ENCODE data around the gene UBE2QL1.

The UBE2QL1 gene

DNA sequence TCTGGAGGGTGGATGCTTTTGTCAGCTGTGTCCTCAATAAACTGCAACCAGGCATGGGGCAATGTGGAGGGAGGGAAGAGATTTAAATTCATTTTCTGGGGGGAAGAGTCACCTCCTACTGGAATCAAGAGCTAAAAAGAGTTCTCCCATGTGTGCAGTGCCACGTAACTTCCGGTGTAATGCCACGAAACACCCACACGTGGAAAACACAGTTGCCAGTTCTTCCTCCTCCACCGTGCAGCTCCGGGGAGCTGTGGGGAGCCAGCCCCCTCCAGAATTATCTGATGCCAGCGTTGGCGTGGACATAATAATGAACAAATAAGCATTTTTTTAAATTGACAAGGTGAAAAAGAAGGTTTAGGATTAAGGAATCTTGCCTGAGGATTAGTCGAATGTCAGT, 38.2 kb upstream of the UBE2QL1 start:
- FAIRE-seq (no peak), DNase-seq (ENCODE audit: insufficient read length) (no peak)
- TF ChIP-seq TAF1 (IDR thresholded peaks at IDR 0.05; ENCODE audit: borderline replicate concordance, low read depth, low read length) (no peak), POLR2A (IDR thresholded peaks at IDR 0.05; ENCODE audit: low read depth, low read length) (no peak), POLR2AphosphoS5 (IDR thresholded peaks at IDR 0.05; ENCODE audit: low read depth, low read length) (no peak)

- DNase-seq (ENCODE audit: insufficient read length) (no peak), FAIRE-seq (no peak)
- TF ChIP-seq TAF1 (IDR thresholded peaks at IDR 0.05; ENCODE audit: borderline replicate concordance, low read depth, low read length) (no peak), POLR2A (IDR thresholded peaks at IDR 0.05; ENCODE audit: low read depth, low read length) (no peak), POLR2AphosphoS5 (IDR thresholded peaks at IDR 0.05; ENCODE audit: low read depth, low read length) (no peak)
Measured at GRCh38 chr5:6411141-6411540, 37.5 kb upstream of the UBE2QL1 start.

GRCh38 chr5:6412811-6413210, 35.8 kb upstream of the UBE2QL1 start:
- DNase-seq (ENCODE audit: insufficient read length) (no peak), FAIRE-seq (no peak)
- no peak for TF ChIP-seq POLR2AphosphoS5 (IDR thresholded peaks at IDR 0.05; ENCODE audit: low read depth, low read length)
- no peak for TF ChIP-seq POLR2A (IDR thresholded peaks at IDR 0.05; ENCODE audit: low read depth, low read length)
- TF ChIP-seq TAF1 (IDR thresholded peaks at IDR 0.05; ENCODE audit: borderline replicate concordance, low read depth, low read length): no peak

DNA sequence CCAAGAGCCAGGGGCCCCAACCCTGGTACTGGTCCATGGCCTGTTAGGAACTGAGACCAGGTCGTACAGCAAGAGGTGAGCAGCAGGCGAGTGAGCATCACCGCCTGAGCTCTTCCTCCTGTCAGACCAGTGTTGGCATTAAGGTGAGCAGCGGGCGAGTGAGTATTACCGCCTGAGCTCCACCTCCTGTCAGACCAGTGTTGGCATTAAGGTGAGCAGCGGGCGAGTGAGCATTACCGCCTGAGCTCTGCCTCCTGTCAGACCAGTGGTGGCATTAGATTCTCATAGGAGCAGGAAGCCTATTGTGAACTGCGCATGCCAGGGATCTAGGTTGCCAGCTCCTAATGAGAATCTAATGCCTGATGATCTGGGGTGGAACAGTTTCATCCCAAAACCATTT, 31.0 kb upstream of the UBE2QL1 start:
- no peak for DNase-seq (ENCODE audit: insufficient read length)

GRCh38 chr5:6418679-6419276, 29.9 kb upstream of the UBE2QL1 start:
- DNase-seq (ENCODE audit: insufficient read length) (no peak), FAIRE-seq (no peak)
- TF ChIP-seq POLR2AphosphoS5 (IDR thresholded peaks at IDR 0.05; ENCODE audit: low read depth, low read length) (no peak), TAF1 (IDR thresholded peaks at IDR 0.05; ENCODE audit: borderline replicate concordance, low read depth, low read length) (no peak), POLR2A (IDR thresholded peaks at IDR 0.05; ENCODE audit: low read depth, low read length) (no peak)

More for the DNA sequence above, 31.0 kb upstream of the UBE2QL1 start:
- FAIRE-seq: no peak
- no peak for TF ChIP-seq POLR2A (IDR thresholded peaks at IDR 0.05; ENCODE audit: low read depth, low read length)

DNA sequence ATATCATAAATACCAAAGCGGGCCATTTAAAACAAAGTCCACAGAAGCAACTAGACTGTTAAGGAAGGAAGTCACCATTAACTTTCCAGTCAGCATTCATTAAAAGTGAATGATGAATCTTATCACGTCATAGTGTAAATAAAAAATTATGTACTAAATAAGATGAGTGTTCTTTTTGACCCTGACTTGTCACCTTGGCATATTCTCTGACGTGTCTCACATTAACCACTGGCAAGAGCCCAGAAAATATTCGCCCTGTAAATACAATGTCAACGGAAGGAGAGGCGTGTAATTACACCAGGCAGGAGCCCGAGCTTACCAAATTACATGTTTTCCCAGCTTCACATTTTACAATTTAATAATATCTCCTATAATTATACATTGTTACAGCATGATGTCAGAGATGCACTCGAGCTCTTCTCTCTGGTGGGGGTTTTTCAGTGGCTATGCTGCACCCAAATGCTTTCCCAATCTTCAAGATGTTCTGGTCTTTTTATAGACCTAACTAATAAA, 29.3 kb upstream of the UBE2QL1 start:
- TF ChIP-seq POLR2A (IDR thresholded peaks at IDR 0.05; ENCODE audit: low read depth, low read length) (no peak), TAF1 (IDR thresholded peaks at IDR 0.05; ENCODE audit: borderline replicate concordance, low read depth, low read length) (no peak), POLR2AphosphoS5 (IDR thresholded peaks at IDR 0.05; ENCODE audit: low read depth, low read length) (no peak)
- DNase-seq (ENCODE audit: insufficient read length) (no peak), FAIRE-seq (no peak)

DNA sequence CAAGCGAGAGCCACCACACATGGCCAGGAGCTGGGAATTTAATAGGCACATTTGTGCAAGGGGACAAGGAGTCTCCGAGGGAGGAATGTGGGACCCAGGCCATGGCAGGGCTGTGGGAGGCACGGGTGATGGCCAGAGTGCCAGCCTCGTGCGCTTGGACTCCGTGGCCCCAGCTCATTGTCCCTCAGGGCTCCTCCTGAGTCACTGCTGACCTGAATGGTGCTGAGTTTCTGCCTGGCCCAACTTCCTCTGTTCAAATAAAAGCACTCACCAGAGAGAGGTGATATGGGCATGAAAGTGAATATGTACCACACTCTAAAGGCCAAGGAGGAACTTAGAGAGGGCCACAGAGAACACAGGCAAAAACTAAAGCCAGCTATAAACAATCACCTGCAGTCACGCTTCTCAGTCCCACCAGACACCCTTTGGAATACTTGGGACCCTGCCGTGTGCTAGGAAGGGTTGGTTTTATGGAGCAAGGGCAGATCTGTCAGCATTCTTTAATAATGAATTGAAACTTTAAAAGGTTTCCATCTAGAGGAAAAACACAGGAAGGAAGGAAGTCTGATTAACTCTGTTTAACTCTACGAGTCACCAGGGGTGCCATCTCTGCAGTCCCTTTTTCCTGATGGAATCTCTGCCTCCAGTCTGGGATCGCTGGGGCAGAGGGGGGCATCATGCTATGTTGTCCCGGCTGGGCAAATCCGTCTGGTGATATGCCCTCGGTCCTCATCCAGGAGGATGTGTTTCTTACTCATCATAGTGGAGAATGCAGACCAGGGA, 25.1 kb upstream of the UBE2QL1 start:
- no peak for FAIRE-seq
- TF ChIP-seq POLR2AphosphoS5 (IDR thresholded peaks at IDR 0.05; ENCODE audit: low read depth, low read length) (no peak), TAF1 (IDR thresholded peaks at IDR 0.05; ENCODE audit: borderline replicate concordance, low read depth, low read length) (no peak), POLR2A (IDR thresholded peaks at IDR 0.05; ENCODE audit: low read depth, low read length) (no peak)
- no peak for DNase-seq (ENCODE audit: insufficient read length)

GRCh38 chr5:6424110-6424659, 24.5 kb upstream of the UBE2QL1 start:
- no peak for FAIRE-seq
- DNase-seq (ENCODE audit: insufficient read length): no peak
- TF ChIP-seq POLR2A (IDR thresholded peaks at IDR 0.05; ENCODE audit: low read depth, low read length) (no peak), TAF1 (IDR thresholded peaks at IDR 0.05; ENCODE audit: borderline replicate concordance, low read depth, low read length) (no peak), POLR2AphosphoS5 (IDR thresholded peaks at IDR 0.05; ENCODE audit: low read depth, low read length) (no peak)

- no peak for TF ChIP-seq POLR2A (IDR thresholded peaks at IDR 0.05; ENCODE audit: low read depth, low read length)
- no peak for TF ChIP-seq TAF1 (IDR thresholded peaks at IDR 0.05; ENCODE audit: borderline replicate concordance, low read depth, low read length)
- no peak for TF ChIP-seq POLR2AphosphoS5 (IDR thresholded peaks at IDR 0.05; ENCODE audit: low read depth, low read length)
- DNase-seq (ENCODE audit: insufficient read length) (no peak), FAIRE-seq (no peak)
Measured at GRCh38 chr5:6424700-6425099, 24.0 kb upstream of the UBE2QL1 start.

DNA sequence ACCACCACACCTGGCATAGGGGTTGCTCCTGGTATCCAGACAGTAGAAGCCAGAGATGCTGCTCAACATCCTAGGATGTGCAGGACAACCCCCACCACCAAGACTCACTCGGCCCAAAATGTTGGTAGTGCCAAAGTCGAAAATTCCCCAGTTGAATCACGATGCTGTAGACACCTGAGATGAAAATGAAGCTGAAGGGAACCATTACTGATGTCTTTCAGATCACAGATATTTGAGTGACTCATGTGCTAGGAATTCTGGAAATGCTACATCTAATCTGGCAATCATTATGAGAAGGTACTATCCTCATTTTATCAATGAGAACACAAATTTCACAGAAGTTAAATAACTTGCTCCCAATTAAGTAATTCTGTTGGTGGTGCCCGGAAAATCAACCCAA, 21.0 kb upstream of the UBE2QL1 start:
- no peak for DNase-seq (ENCODE audit: insufficient read length)
- TF ChIP-seq POLR2AphosphoS5 (IDR thresholded peaks at IDR 0.05; ENCODE audit: low read depth, low read length) (no peak), TAF1 (IDR thresholded peaks at IDR 0.05; ENCODE audit: borderline replicate concordance, low read depth, low read length) (no peak), POLR2A (IDR thresholded peaks at IDR 0.05; ENCODE audit: low read depth, low read length) (no peak)
- FAIRE-seq: no peak

- FAIRE-seq: no peak
- no peak for DNase-seq (ENCODE audit: insufficient read length)
Measured at GRCh38 chr5:6430418-6431028, 18.1 kb upstream of the UBE2QL1 start.

More at GRCh38 chr5:6430418-6431028, 18.1 kb upstream of the UBE2QL1 start:
- TF ChIP-seq TAF1 (IDR thresholded peaks at IDR 0.05; ENCODE audit: borderline replicate concordance, low read depth, low read length): no peak
- TF ChIP-seq POLR2A (IDR thresholded peaks at IDR 0.05; ENCODE audit: low read depth, low read length): no peak
- no peak for TF ChIP-seq POLR2AphosphoS5 (IDR thresholded peaks at IDR 0.05; ENCODE audit: low read depth, low read length)
